ENCODE data around the gene C19orf33.

The C19orf33 gene

DNA sequence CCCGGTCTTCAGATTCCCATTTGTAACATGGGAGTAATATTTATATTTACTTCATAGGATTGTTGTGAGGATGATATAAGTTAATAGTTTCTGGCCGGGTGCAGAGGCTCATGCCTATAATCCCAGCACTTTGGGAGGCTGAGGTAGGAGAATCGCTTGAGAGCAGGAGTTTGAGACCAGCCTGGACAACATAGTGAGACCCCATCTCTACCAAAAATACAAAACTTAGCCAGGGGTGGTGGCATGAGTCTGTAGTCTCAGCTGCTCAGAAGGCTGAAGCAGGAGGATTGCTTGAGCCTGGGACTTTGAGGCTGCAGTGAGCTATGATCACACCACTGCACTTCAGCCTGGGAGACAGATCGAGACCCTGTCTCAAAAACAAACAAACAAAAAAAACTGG lies 42.8 kb downstream of the C19orf33 start:
- no peak for DNase-seq

DNA sequence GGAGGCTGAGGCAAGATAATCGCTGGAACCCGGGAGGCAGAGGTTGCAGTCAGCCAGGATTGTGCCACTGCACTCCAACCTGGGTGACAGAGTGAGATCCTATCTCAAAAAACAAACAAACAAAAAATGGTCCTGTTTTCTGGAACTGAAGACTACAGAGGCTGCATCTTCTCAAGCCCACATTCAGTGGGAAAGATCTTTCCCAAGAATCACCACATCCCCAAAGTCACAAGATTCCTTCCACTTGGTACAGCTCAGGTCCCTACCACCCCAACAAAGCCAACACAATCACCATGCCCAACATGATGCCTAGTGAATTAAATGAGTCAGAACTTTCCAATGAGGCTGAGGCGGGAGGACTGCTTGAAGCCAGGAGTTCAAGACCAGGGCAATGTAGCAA lies 46.8 kb downstream of the C19orf33 start:
- DNase-seq = no peak

- no peak for DNase-seq
These were observed 47.9 kb downstream of the C19orf33 start for GRCh38 chr19:38351865-38352395.

- DNase-seq = no peak
These were observed 48.6 kb downstream of the C19orf33 start for GRCh38 chr19:38352611-38353010.
